8988T (cell line): ENCODE data around the gene CFHR4.
"Not testable (repeated sequence)": the region's sequence is repeated elsewhere in the genome, so short reads cannot be mapped to it uniquely, and the experiment has no call there.

ENCODE experiments used
- DNase-seq: peaks from one replicate; pipeline ENCODE4 v3.0.0; 2011

The CFHR4 gene

GRCh38 chr1:196887515-196888239, at the start of gene CFHR4:
Gene CFHR4 (plus strand): TSS chr1:196888052. CDS start chr1:196888151, 99 bp downstream.
- DNase-seq, result no peak

DNA sequence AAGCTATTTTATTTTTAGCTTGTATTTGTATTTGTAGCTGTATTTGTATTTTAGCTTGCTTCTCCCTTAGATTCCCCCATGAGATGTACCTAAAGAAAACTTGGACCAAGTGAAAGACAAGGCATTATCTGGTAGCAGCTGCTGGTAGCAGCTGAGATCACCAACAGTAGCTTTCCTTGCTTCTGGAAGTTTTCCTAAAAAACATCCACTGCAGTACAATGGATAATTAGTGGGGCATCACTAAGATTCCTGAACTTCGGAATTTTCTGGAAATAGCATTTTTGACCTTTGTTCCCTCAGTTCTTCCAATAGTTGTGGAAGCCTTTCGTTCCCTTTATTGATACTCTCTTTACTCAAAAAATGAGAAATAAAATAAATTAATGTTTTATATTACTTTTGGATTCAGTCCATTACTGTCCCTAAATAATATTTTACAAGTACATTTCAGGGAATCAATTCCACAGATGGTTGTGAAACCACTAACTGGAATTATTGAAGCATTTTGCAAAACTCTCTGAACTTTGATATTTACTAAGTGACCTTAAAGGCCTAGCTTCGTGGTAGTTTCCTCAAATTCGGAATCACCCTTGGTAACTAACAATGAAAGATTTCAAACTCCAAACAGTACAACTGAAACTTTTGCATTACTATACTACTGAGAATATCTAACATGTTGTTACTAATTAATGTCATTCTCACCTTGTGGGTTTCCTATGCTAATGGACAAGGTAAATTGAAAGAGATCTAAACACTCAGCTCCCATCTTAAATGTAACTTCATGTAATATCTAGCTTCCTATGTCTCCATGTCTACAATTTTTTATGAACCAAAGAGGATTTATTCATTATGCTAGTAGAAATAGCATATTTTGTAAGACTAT, 38.0 kb upstream of the CFHR4 start:
- not testable (repeated sequence) for DNase-seq

- no peak for DNase-seq
Observed at GRCh38 chr1:196856053-196856452, 31.8 kb upstream of the CFHR4 start.

- DNase-seq, result no peak
Observed at GRCh38 chr1:196857188-196857587, 30.7 kb upstream of the CFHR4 start.

DNA sequence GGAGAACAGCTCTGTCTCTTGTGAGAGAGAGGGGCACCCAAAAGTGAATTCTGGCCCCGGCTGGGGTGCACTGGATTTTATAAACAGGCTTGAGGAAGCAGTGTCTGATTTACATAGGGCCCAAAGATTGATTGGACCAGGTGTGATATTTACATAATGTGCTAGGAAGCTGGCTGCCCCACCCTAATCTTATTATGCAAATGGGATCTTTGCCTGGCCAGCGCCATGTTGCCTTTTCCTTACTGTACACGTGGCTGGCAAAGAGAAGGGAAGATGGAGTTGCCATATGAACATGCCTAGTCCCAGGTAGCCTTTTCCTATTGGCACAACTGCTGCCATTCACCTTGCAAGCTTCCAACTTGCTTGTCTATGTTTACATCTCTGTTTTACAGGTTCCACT, 29.0 kb upstream of the CFHR4 start:
- DNase-seq, result no peak

- no peak for DNase-seq
Observed at GRCh38 chr1:196860323-196860884, 27.4 kb upstream of the CFHR4 start.

DNA sequence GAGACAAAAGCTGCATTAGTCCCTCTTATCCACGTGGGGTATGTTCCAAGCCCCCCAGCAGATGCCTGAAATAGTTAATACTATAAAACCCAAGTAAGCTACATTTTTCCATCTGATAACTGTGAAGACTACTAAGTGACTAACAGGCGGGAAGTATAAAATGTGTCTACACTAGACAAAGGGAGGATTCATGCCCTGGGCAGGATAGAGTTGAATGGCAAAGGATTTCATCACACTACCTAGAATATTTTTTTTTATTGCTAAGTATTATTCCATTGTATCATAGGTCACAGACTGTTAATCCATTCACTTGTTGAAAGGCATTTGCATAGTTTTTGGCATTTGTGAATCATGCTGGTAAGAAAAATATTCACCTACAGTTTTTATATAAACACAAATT, 26.4 kb upstream of the CFHR4 start:
- no peak for DNase-seq

DNA sequence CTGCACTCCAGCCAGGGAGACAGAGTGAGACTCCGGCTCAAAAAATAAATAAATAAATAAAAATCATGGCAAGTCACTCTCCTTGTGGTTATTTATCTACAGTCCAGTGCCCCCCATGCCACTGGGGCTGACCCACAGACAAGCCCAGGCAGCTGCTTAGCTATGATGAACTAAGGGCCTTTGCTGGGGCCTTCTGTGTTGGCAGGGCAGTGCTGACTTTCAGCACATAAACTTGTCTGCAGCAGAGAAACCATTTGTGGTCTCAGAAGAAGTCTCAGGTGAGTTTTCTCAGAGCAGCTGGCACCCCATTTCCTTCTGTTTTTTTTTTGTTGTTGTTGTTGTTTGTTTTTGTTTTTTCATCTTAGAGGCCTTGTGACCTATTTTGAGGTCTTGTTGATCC, 20.9 kb upstream of the CFHR4 start:
- no peak for DNase-seq

- DNase-seq, result no peak
Observed at GRCh38 chr1:196873385-196873784, 14.5 kb upstream of the CFHR4 start.

DNA sequence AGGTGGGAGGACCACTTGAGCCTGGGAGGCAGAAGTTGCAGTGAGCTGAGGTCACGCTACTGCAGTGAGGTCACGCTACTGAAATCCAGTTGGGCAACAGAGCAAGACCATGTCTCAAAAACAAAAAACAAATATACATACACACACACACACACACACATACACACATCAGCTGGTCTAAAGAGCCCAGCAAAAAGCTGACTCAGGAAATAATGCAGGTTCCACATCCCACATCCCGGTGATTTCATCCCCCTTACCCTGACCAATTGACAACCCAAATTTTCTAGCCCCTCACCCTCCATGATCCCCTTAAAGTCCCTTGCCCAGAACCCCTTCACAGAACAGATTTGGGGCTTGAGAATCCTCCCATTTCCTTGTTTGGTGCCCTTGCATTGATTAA, 11.9 kb upstream of the CFHR4 start:
- DNase-seq, result no peak

GRCh38 chr1:196877964-196878363, 9.9 kb upstream of the CFHR4 start:
- DNase-seq, result no peak

DNA sequence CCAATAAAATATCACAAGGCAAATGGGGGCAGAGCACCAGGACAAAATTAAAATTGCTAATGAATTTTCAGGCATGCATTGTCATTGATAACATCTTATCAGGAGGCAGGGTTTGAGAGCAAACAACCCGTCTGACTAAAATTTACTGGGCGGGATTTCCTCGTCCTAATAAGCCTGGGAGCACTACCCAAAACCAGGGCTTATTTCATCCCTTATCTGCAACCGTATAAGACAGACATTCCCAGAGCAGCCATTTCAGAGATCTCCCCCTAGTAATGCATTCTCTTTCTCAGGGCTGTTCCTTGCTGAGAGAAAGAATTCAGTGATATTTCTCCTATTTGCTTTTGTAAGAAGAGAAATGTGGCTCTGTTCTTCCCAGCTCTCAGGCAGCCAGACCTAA, 1.3 kb upstream of the CFHR4 start:
- DNase-seq, result not testable (repeated sequence)

DNA sequence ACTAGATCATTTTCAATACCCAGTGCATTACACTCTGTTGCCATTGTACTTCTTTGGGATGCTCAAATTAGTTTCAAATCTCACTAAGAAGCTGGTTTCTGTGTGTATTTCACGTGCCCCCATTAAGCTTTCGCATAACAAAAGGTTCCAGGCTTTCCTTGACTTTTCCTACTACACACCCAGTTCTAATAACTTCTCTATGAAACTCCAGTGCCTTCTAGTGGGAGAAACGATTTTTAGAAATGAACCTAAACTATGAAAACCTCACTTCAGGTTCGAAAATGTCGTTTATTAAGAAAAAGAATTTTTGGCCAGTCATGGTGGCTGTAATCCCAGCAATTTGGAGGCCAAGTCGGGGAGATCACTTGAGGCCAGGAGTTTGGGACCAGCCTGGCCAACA, 2.8 kb downstream of the CFHR4 start:
- DNase-seq, result no peak

DNA sequence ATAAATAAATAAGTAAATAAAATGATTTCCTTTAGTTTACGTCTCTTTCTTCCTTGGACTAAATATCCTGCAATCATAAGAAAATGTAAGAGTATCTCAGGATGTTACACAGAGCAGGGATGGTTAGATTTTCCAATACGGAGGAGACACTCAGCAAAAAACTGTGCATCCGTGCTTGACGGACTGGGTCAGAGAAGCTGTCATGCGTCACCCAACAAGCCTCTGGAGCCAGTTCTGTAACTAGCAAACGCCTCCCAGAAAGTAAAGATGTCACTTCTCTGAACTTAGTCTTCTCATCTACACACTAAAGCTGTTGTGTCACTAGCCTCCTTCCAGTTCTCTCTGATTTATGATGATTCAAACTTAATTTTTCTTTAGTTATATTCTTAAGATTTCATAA, 3.4 kb downstream of the CFHR4 start:
- DNase-seq, result no peak

- no peak for DNase-seq
Observed at GRCh38 chr1:196896355-196896754, 8.5 kb downstream of the CFHR4 start.

DNA sequence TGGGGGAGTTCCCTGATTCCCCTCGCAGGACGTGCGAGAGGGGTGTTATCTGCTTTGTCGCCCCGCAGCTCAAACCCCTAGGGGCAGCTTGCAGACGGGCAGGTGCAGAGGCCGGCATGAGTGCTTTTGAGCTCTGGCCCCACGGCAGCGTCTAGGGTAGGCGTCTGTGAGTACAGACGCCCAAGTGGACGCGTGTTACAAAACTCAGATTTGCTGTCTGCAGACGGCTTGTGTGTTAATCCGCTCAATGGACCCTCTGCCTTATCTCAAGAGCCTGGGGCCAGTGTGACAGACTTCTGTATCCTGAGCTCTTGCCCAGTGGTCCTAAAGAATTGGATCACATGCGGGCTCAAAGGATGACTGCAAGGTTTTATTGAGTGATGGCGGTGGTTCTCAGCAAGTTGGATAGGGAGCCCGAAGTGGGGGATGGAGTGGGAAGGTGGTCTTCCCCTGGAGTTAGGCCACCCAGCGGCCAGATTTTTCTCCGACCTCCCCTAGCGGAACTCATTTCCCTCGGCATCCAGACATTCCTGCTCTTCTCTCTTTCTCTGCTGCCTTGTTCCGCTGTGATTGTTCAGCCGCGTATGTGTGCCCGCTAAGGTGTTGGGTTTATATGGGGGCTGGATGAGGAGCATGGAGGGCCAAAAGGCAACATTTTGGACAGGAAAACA, 9.4 kb downstream of the CFHR4 start:
- no peak for DNase-seq

GRCh38 chr1:196902344-196902743, 14.5 kb downstream of the CFHR4 start:
- DNase-seq, result no peak

- DNase-seq, result no peak
Observed at GRCh38 chr1:196910215-196910614, 22.4 kb downstream of the CFHR4 start.

DNA sequence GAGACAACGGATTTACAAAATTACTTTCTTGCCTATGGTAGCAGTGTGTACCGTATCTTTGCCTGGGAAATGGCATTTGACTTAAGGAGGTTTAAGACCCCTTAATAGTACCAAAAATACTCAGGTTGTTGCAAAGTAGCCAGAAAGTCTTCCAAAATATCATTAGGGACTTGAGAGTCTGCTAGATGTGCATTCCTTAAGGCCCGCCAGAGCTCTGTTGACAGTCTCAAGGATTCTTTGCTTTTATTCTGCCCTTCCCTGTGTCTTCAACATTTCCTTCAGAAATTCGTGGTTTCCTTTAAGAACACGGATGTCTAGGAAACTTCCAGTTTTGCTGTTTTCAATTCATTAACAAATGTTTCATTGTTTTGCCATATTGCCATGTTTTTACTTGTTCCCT, 24.4 kb downstream of the CFHR4 start:
- DNase-seq, result not testable (repeated sequence)

- DNase-seq, result not testable (repeated sequence)
Observed at GRCh38 chr1:196926839-196927238, 39.0 kb downstream of the CFHR4 start.

DNA sequence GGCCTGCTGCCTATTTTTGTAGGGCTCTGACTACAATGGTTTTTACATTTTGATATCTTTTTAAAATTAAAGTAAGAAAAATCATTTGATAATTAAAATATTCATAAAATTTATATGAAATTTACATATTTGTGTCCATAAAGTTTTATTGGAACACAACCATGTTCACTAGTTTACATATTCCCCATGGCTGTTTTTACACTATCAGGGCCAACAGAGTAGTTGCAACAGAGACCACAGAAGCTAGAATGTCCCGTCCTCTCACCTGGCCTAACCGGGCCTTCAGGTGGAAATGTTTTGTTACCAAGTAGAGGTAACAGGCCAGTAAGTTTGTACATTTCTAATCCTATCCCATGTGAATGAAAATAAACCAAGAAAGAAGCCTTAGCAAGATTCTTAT, 45.0 kb downstream of the CFHR4 start:
- DNase-seq, result not testable (repeated sequence)

- DNase-seq, result no peak
Observed at GRCh38 chr1:196933531-196934189, 45.8 kb downstream of the CFHR4 start.

GRCh38 chr1:196941474-196941873, 53.6 kb downstream of the CFHR4 start:
- not testable (repeated sequence) for DNase-seq
